PFSK-1 (cell line): ENCODE data around the gene KIF26B.

Experiments
- POLR2AphosphoS5 ChIP-seq: IDR thresholded peaks from 2 replicates; pipeline ENCODE4 v1.6.1; 2012; ENCODE audit warnings: low read depth, mild to moderate bottlenecking, control low read depth, low read length, moderate library complexity
- TAF1 ChIP-seq: IDR thresholded peaks from 2 replicates; pipeline ENCODE4 v1.6.1; 2012; ENCODE audit warnings: low read length, control low read depth, borderline replicate concordance; ENCODE audit not compliant: insufficient read depth
- TF ChIP-seq, protein P1 (sequence below), 2 experiments: IDR thresholded peaks; 2 replicates each; pipeline versions ENCODE4 v1.6.1 to v1.8.0; 2011 to 2012; ENCODE audit warnings: low read depth in 2 of 2, low read length in 2 of 2, control low read depth in 1 of 2, inconsistent platforms in 1 of 2, mild to moderate bottlenecking in 1 of 2, moderate library complexity in 1 of 2; ENCODE audit not compliant: insufficient read depth in 1 of 2

GRCh38 chr1:245290836-245291235 is 136.1 kb downstream of the KIF26B start:
- TF ChIP-seq, protein P1, sequence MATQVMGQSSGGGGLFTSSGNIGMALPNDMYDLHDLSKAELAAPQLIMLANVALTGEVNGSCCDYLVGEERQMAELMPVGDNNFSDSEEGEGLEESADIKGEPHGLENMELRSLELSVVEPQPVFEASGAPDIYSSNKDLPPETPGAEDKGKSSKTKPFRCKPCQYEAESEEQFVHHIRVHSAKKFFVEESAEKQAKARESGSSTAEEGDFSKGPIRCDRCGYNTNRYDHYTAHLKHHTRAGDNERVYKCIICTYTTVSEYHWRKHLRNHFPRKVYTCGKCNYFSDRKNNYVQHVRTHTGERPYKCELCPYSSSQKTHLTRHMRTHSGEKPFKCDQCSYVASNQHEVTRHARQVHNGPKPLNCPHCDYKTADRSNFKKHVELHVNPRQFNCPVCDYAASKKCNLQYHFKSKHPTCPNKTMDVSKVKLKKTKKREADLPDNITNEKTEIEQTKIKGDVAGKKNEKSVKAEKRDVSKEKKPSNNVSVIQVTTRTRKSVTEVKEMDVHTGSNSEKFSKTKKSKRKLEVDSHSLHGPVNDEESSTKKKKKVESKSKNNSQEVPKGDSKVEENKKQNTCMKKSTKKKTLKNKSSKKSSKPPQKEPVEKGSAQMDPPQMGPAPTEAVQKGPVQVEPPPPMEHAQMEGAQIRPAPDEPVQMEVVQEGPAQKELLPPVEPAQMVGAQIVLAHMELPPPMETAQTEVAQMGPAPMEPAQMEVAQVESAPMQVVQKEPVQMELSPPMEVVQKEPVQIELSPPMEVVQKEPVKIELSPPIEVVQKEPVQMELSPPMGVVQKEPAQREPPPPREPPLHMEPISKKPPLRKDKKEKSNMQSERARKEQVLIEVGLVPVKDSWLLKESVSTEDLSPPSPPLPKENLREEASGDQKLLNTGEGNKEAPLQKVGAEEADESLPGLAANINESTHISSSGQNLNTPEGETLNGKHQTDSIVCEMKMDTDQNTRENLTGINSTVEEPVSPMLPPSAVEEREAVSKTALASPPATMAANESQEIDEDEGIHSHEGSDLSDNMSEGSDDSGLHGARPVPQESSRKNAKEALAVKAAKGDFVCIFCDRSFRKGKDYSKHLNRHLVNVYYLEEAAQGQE (IDR thresholded peaks at IDR 0.05; ENCODE audit: insufficient read depth in 1 of 2, low read depth in 2 of 2, low read length in 2 of 2) = no peak
- TF ChIP-seq POLR2AphosphoS5 (no peak), TAF1 (no peak)
